HG03354 (cell line): ENCODE results near the gene B3GAT1.

Experiments
- ATAC-seq: cut with Tn5 transposase; IDR thresholded peaks from one replicate; pipeline ENCODE4 v1.9.1; 2021; ENCODE audit warnings: mild to moderate bottlenecking; ENCODE audit not compliant: unreplicated experiment, poor library complexity, severe bottlenecking

The B3GAT1 gene

DNA sequence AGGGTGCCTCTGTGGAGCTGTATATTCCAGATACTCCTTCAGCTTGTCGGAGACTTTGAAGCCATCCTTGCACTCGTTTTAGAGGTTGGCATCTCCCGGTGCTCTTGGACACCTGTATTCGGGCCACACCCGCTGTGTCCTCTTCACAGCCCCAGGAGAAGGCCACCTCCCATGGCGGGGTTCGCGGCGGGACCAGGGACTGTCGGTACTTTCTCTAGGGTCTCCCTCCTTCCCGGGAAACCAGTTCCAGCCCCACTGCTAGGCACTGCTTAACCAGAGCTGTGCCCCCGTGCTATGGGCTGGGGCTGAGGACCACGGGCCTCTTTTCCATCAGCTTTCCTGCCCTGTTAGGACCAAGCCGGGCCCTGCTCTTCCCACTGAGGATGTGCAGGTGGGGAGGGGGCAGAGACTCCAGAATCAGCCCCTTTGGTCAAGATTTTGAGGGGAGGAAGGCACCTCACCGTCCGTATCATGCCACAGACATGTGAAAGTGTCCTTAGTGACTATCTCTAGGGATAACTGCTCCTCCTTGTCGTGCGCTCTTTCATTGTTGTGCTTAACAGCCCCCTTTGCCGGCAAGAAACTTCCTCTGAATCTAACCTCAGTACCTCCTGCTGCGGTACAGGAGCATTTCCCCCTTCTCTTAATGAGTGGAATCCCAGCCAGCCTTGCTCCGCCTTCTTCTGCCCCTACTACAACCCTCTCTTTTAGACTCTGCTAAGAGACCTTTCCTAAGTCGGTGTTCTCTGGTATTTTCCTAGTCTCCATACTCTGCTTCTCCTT lies 1.2 kb upstream of the B3GAT1 start:
- ATAC-seq = no peak

DNA sequence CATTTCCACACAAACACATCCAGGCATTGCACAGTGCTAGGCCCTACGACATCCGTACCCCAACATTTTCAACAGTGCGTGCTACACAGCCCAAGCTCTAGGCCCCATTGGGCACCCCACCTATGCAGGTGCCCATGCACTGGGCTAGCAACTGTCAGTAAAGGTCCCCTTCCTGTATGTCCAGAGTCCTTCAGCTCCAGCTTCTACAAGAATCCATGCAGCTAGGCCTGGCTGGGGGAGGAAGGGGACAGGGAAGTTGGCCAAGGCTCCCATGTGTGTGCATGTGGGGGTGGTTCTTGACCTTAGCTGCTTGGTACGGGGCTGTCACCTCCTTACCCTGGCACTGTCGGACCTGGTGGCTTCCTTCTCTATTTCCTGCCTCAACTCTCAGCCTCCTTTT lies 1.3 kb downstream of the B3GAT1 start:
- ATAC-seq = no peak

DNA sequence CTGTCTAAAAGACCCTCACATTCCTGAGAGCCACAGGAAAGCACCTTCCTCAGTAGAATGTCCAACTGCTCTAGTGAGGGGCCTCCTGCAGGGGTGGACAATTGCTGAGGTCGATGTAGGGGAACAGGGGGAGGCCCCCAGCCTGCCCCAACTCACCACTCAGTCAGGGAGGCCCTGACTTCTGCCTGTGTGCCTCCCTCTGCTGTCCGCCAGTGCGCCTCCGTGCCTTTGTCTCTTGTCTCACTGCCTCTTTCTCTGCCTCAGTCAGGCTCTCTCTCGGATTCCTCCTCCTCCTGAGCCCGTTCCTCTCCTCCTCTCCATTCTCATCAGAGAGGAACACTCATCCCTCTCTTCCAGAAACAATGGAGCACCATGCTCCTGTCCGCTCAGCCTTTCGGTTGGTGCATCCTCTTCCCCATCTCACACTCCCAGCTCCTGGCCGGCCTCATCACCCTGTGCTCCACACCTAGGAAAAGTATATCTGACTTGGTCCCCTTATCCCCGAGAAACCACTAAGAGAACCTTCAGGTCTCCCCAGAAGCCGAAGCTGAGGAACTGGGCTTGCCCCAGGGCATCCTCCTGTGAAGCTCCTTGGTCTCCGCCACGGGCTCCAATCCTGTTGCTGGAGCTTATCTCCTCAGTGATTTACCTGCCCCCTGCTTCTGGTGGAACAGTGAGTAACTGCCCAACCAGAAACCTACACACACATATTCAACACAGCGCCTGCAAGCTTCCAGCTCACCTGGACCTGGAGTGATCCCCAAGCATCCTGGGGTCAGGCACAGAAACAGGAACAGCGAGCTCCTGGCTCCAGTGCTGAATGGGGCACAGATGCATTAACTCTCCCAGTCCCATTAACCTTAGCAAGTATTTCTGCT lies 2.3 kb downstream of the B3GAT1 start:
- ATAC-seq = no peak

DNA sequence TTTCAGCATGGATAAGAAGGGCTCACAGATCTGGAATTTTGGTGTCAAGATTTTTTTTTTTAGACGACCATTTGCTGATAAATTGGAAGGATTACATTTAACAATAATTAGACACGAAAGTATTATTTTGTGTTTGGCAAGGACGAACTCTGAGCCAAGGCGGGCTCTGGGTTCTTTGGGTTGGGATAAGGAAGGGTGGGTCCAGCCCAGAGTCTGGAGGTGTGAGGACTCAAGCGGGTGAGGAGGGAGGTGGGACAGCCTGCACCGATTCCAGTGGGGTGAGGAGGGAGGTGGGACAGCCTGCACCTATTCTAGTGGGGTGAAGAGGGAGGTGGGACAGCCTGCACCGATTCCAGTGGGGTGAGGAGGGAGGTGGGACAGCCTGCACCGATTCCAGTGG lies 4.1 kb downstream of the B3GAT1 start:
- no peak for ATAC-seq

DNA sequence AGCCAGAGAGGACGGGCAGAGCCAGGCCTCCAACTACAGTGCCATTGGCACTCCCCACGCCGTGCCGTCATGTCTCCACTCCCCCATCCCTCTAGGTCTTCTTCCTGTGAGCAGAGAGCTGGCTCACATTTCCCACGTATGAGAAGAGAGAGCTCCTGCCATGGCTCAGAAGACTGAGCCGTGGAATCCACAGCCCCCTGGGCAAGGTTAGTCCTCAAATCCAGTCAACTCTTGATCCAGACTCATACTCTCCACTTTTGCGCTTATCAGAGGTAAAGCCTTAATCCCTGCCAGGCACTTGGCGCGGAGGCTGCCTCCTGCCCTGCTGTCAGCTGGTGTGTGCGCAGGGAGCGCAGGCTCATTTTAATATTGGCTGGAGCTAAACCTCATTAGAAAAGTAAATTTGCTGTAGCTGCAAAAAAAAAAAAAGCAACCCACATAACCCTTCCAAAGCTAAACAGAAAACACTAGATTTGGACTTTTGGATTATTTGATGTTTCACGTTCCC lies 4.7 kb downstream of the B3GAT1 start:
- ATAC-seq = no peak

DNA sequence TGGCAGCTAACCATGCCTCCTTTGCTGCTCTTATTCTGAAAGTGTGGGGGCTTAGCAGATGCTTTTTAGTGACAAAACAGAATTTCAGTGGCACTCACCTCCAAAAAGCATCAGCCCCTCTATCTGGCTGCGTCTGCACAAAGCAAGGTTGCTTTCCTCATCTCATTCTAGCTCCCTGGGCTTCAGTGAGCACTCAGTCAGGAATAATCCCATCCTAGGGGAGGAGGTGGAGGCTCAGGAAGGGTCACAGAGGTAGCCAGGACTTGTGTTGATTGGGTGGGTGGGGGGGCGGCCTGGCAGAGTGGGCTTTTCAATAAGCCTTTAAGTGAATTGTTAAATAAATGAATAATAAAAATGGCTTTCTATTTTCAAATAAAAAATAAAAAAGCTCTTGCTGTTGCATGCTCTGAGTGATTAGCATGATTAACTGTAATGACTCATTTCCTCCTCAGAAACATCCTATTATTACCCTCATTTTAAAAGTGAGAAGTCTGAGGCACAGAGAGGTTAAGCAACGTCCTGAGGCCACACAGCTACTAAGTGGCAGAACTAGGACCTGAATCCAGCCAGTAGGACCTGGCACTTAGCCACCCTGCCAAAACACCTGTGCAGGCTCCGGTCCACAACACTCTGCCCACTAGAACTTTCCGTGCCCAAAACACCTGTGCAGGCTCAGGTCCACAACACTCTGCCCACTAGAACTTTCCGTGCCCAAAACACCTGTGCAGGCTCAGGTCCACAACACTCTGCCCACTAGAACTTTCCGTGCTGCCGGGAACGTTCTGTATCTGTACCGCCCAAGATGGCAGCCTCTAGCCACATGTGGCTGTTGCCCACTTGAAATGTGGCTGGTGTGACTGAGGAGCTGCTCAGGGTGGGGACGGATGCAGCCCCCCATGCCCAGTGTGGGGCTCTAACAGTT lies 5.5 kb downstream of the B3GAT1 start:
- ATAC-seq = no peak

DNA sequence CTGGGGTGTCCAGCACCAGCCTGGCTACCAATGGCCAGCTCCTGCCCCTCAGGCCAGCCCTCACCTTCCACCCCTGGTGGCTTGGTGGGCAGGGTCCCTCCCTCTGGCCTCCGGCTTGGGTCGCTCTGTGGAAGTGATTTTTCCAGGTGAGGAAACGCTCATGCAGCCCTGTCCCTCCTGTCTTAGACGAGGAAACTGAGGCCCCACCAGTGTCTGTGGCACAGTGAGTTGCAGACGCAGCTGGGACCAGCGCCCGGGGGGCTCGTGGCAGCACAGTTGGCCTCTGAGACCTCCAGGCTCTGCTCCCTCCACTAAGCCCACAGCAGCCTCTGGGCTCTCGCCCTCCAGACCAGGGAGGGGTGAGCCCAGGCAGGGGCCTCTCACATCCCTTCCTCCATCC lies 6.2 kb downstream of the B3GAT1 start:
- ATAC-seq = no peak

DNA sequence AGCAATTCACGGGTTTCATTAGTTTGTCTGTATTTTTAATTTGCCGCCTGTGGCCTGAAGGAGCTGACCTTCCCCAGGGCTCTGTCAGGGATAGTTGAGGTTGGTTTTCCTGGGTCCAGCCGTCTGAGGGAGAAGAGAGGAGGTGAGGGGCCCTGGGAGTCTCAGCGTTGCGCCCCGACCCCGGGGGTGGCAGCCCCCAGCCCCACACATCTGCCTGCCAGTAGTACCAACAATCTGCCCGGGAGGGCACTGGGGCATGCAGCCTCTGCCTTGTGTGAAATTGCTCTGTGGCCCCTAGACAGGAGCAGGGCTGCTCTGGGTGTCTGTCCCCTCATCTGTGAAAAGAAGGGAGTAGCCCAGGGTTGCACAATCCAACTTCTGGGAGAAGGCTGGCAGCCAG lies 6.6 kb downstream of the B3GAT1 start:
- ATAC-seq = no peak

DNA sequence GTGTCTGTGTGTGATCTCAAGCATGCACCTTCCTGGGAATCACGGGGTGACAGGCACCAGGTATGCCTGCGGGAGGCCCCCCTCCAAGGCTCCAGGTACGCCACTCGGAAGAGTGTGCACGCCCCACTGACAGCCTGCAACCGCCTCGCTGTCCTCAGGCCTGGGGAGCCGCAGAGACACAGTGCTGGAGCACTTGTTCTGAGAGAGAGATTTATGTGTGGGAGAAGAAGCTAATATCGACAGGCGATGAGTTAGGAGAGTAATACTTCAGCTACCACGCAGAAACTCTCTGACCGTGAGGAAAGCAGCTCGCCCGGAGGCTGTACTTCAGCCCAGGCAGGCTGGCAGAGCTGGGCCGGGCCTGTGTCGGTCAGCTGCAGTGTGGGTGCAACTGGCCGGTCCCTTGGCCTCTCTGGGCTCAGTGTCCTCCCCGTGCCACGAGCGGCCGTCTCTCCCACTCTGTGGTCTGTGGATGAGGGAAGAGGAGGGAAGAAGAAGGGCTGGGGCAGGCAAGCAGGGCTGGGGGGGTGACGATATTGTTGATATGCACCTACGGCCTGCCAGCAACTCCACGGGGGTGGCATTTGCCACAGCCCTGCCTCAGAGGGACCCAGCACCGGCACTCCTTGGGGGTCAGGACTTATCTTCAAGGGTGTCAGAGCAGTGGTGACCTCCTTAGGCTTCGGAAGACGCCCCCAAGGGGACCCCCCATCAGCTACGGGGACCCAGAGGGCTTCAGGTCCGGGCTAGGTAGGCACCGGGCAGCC lies 7.3 kb downstream of the B3GAT1 start:
- ATAC-seq = no peak

DNA sequence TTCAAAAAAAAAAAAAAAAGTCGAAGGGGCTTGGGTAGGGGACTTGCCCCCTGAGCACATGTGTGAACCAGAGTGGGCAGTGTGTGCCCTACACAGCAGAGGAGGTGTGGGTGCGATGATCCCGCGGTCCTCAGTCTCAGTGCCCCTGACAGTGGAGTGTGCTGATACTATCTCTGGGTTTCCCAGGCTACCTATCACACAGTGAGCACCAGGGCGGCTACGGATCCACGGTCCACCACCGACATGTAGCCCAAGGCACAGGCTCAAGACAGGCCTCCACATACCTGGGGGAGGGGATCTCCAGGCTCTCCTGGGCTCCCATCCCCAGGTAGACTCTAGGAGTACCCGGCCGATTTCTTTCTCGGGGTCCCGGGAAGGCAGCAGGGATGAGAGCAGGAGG lies 9.1 kb downstream of the B3GAT1 start:
- ATAC-seq = no peak

DNA sequence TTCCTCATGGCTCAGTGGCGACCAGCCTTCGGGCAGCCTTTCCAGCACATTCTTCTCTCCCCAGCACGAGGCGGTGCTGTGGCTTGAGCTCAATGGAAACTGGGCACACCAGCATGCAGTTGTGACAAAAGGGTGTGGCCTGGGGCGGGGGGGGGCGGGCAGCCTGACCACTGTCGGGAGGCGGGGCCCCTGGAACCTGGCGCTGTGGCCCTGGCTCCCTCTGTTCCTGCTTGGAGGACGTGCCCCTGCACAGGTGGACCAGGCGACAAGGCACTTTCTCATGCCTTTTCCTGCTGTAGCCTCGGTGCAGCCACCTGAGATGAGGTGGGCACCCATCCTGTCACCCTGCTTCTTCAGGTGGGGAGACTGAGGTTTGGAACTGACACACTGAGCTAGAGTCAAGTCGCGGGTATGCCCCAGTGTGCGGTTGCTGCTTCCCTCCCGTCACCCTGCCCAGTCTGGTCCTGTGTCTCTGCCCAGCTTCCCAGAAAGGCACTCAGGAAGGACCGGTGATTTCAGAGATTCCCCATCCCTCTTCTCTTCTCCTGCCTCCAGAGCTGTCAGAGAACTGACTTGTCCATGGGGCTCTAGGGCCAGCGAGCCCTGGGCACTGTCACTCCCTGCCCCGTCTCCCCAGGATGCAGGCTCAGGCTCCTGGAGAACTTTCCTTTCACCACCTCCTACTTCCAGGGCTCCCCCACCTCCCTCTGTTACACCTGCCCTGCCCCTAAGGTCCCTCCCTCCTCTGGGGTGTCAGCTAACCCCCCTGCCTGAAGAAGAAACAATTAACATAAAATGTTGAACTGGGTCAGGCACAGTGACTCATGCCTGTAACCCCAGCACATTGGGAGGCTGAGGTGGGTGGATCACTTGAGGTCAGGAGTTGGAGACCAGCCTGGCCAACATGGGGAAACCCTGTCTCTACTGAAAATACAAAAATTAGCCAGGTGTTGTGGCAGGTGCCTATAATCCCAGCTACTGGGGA lies 9.9 kb downstream of the B3GAT1 start:
- no peak for ATAC-seq

DNA sequence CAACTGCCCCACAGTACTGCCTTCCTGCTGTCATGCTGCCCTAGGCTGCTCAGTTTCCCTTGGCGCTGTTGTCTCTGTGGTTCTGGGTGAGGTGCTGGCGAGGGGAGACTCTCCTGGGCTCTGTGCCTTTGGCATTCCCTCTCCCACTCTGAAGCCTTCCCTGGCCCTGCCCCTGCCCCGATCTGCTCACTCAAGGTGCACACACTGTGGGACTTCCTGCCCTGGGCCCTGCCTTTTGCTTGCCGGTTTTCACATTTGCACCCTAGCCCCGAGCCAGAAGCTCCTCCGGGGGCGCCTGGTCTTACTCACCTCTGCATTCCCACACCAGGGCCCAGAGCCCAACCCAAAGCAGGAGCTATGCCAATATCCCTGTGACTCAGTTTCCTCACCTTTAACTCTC lies 12.0 kb downstream of the B3GAT1 start:
- no peak for ATAC-seq

DNA sequence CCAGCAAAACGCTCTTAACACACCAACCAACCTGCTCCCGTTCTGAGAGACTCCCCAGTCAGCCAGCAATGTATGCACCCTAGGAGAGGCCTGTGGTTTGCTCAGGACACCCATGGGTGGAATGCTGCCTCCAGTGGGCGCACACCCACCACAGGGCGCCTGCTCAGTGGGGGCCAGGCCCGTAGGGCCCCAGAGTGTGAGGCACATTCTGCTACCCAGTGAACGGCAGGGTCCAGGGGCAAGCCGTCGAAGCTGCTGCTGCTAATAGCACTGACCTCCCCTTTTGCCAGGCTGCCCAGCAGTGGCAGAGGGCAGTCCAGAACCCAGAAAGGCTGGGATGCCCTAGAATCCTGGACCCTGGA lies 12.8 kb downstream of the B3GAT1 start:
- ATAC-seq = no peak

DNA sequence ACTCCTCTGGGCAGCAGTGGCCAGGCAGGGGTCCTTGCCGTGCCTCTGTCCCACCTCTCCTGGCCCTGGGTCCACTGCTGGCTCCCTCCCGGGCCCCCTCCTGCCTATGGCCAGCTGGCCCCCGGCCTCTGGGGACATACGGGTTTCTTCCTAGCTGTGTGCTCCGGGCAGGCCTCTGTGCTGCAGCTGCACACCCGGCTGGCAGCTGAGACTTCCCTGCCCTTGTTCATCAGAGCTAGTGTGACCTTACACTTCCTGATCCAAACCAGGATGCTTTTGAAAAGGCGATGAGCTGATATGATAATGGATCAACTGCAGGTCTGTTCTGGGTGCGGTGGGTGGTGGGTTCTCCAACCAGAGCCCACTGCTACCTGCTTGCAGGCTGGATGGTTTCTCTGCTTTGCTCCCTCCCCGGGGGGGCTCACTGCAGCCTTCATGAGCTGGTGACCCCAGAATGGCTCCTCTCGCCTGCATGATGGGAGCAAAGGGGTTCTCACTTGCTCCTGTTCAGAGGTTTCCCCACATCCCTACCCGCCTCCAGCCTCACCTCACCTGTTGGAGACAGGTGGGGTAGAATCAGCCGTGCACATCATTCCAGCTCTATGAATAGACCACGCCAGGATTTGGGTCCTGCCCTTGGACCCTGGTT lies 13.3 kb downstream of the B3GAT1 start:
- ATAC-seq = no peak

DNA sequence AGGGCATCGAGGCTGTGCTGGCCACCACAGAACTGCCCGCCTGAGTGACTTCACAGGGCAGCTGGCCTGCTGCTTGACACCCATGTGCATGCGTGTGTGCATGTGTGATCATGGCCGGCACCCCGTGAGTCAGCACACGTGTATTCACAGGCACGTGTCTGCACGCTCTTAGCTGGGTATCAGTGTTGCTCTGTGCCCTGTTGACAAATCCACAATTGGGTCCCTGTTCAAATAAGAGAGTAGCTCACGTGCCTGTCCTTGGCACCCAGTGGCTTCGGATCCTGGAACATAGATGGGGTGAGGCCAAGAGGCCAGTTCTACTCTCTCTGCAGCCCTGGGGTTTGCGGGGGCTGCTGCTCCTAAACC lies 14.0 kb downstream of the B3GAT1 start:
- ATAC-seq = no peak

DNA sequence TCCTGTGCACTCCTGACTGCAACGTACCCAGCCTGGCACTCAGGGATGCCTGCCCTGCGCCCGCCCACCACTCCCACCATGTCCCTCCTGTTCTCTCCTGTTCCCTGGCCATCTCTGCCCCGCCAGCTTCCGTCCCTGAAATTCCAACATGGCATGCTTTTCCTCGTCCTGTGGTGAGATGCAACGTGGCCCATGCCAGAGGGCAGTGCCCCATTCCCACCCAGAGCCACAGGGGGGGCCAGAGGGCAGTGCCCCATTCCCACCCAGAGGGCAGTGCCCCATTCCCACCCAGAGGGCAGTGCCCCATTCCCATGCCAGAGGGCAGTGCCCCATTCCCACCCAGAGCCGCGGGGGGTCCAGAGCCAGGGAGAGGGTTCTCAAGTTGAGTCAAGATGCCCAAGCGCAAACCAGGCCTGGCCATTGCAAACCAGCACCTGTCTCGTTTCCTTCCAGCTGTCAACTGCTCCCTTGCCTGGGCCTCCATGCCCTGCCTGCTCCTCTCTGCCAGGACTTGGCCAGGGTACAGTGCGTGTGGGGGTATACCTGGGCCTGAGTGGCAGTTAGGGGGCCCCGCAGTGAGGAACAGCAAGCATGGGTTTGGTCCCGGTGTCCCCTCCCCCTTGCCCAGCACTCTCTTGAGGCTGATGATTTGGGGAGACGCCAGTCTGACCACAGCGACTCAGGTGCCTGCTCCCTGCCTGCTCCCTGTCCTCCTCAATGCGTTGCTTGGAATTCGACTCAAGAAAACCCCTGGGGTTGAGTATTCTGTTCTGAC lies 14.6 kb downstream of the B3GAT1 start:
- no peak for ATAC-seq

DNA sequence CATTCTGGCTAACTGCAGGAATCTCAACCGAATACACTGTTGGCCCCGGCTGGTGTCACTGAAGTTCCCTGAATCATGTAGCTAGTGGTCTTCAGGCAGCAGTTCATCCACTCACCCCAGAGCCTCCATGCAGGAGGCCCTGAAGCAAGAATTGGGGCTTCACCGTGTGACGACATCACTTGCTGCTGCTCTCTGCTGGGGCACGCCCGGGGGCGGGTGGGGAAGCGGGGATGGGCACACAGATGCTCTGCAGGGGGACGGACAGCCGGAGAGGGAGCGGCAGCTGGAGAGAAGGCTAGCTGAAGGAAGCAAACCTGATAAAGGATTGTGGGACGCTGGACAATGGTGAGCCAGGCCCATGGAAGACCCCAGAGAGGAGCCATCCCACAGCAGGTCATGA lies 17.0 kb downstream of the B3GAT1 start:
- ATAC-seq = no peak
